ENCODE results near the gene KIF3A. TPM values are rescaled to one million over a fixed set of nuclear protein-coding genes. Genes with fewer than 3 reads are reported as not detected.

Gene KIF3A
- total and polyA plus RNA-seq, 4 donors: 0.58 to 1.2 (median 0.86) TPM

DNA sequence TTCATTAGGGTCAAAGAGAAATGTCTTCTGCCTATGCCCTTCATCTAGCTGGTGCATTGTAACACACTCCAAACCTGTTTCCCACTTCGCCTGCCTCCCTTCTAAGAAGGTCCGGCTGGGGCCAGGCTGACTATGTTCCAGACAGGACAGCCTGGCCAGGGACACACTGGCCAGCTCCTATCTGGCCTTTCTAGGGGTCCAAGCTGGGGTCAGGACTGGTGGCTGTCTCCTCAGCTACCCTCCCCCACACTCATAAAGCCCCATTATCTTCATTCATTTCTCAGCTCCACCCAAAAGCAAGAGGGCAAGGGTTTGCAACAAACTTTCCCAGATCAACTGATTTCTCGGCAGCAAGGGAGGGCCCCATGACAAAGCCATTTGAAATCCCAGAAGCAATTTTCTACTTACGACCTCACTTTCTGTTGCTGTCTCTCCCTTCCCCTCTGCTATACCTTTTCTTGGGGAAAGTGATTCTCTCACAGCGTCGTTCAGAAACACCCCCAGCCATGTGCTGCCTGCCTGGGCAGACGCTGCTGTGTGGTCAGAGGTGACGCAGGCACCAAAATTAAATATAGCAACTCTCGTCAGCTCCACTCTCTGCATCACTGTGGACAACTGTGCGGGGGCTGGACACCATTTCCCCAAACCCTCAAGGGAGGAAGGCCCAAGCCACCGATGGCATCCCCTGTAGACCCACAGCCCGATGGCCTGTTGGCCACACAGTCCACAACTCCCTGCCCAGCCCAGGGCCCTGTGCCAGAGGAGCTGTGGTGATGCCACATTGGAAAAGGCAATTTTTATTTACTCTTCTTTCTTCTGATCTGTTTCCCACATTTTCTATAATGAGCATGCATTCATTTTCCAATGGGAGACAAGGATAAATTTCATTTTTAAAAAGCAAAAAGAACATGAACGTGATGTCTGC lies 73.3 kb downstream of the KIF3A start:
- no peaks in the 10 kb centered on the region for H3K4me1 ChIP-seq (ENCODE audit: control insufficient read depth in 4 of 4, insufficient read depth in 4 of 4, low read length in 3 of 4)
- no peaks in the 10 kb centered on the region for H3K27me3 ChIP-seq (ENCODE audit: control insufficient read depth in 4 of 4, insufficient read depth in 4 of 4, low read length in 3 of 4)
- H3K4me3 ChIP-seq (ENCODE audit: low read depth in 1 of 3, low read length in 3 of 3): no peak overlapping the region
- H3K9me3 ChIP-seq (ENCODE audit: control insufficient read depth in 4 of 4, low read length in 3 of 4): no peaks in the 10 kb centered on the region
- no peak overlapping the region for H3K27ac ChIP-seq (ENCODE audit: low read depth in 1 of 2, low read length in 2 of 2)
- no peak overlapping the region for H3K9ac ChIP-seq (ENCODE audit: low read depth in 1 of 2, low read length in 2 of 2)
- TF ChIP-seq, protein P1, sequence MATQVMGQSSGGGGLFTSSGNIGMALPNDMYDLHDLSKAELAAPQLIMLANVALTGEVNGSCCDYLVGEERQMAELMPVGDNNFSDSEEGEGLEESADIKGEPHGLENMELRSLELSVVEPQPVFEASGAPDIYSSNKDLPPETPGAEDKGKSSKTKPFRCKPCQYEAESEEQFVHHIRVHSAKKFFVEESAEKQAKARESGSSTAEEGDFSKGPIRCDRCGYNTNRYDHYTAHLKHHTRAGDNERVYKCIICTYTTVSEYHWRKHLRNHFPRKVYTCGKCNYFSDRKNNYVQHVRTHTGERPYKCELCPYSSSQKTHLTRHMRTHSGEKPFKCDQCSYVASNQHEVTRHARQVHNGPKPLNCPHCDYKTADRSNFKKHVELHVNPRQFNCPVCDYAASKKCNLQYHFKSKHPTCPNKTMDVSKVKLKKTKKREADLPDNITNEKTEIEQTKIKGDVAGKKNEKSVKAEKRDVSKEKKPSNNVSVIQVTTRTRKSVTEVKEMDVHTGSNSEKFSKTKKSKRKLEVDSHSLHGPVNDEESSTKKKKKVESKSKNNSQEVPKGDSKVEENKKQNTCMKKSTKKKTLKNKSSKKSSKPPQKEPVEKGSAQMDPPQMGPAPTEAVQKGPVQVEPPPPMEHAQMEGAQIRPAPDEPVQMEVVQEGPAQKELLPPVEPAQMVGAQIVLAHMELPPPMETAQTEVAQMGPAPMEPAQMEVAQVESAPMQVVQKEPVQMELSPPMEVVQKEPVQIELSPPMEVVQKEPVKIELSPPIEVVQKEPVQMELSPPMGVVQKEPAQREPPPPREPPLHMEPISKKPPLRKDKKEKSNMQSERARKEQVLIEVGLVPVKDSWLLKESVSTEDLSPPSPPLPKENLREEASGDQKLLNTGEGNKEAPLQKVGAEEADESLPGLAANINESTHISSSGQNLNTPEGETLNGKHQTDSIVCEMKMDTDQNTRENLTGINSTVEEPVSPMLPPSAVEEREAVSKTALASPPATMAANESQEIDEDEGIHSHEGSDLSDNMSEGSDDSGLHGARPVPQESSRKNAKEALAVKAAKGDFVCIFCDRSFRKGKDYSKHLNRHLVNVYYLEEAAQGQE (IDR thresholded peaks at IDR 0.05): no peak
- TF ChIP-seq TAF1 (conservative IDR thresholded peaks at IDR 0.05): no peak
- TF ChIP-seq HNF4G (IDR thresholded peaks at IDR 0.05): no peak
- no peak for TF ChIP-seq FOXA2 (IDR thresholded peaks at IDR 0.05)
- TF ChIP-seq SP1 (IDR thresholded peaks at IDR 0.05): no peak
- no peak for TF ChIP-seq HNF4A (conservative IDR thresholded peaks at IDR 0.05)
- TF ChIP-seq, protein P2, sequence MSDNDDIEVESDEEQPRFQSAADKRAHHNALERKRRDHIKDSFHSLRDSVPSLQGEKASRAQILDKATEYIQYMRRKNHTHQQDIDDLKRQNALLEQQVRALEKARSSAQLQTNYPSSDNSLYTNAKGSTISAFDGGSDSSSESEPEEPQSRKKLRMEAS (IDR thresholded peaks at IDR 0.05): no peak
- TF ChIP-seq, protein P3, sequence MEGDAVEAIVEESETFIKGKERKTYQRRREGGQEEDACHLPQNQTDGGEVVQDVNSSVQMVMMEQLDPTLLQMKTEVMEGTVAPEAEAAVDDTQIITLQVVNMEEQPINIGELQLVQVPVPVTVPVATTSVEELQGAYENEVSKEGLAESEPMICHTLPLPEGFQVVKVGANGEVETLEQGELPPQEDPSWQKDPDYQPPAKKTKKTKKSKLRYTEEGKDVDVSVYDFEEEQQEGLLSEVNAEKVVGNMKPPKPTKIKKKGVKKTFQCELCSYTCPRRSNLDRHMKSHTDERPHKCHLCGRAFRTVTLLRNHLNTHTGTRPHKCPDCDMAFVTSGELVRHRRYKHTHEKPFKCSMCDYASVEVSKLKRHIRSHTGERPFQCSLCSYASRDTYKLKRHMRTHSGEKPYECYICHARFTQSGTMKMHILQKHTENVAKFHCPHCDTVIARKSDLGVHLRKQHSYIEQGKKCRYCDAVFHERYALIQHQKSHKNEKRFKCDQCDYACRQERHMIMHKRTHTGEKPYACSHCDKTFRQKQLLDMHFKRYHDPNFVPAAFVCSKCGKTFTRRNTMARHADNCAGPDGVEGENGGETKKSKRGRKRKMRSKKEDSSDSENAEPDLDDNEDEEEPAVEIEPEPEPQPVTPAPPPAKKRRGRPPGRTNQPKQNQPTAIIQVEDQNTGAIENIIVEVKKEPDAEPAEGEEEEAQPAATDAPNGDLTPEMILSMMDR (IDR thresholded peaks at IDR 0.05; ENCODE audit: low read depth, low read length, missing input control): no peak
- TF ChIP-seq YY1 (IDR thresholded peaks at IDR 0.05): no peak
- TF ChIP-seq FOXA1 (IDR thresholded peaks at IDR 0.05): no peak
- no peak for TF ChIP-seq NR2F2 (IDR thresholded peaks at IDR 0.05)
- no peak for TF ChIP-seq RXRA (IDR thresholded peaks at IDR 0.05)
- no peaks in the 10 kb centered on the region for H3K36me3 ChIP-seq (ENCODE audit: control insufficient read depth in 4 of 4, insufficient read depth in 3 of 4, low read depth in 1 of 4, low read length in 3 of 4)
- DNase-seq (ENCODE audit: low spot score): no peak
- WGBS: 83% methylated on average over 13 of the region's 13 CpGs

DNA sequence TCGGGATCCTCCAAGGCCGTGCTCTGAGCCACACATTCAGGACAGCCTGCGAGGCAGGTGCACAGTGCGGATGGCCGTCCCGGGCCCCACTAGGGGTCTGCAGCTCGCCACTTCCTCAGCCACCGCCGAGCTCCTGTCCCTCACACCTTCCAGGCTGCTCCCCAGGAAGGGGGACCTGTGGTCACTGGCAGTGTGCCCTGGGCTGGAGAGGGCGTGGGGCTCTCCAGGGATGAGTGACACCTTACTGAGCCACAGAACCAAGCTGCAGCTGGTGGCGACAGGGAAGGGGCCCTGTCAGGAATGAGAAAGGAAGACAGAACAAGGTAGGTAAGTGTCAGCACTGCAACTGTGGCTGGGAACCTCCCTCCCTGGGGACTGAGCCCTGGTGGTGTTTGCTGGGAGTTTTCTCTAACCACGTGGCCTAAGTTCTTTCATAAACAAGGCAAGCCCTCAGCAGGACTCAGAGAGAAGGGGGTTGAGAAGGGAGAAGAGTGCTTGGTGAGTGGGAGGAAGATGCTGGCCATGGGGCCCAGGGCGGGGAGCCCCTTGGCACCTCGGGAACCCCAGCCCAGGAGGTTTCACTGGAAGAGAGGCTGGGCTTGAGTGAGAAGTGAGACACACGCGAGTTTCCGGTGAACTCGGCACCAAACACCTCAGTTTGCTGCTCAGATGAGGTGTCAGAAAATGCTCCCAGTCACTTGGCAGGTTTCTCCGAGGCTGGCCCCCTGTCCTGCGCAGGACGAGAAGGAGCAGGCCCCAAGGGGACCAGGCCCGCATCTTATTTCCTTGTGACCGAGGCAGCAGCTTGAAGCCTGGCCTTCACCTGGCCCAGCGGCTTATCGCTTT lies 74.2 kb downstream of the KIF3A start:
- Histone ChIP-seq H3K4me1 (ENCODE audit: control insufficient read depth in 4 of 4, insufficient read depth in 4 of 4, low read length in 3 of 4) (no peaks in the 10 kb centered on the region), H3K9ac (ENCODE audit: low read depth in 1 of 2, low read length in 2 of 2) (no peak overlapping the region), H3K9me3 (ENCODE audit: control insufficient read depth in 4 of 4, low read length in 3 of 4) (no peaks in the 10 kb centered on the region), H3K27me3 (ENCODE audit: control insufficient read depth in 4 of 4, insufficient read depth in 4 of 4, low read length in 3 of 4) (no peaks in the 10 kb centered on the region), H3K4me3 (ENCODE audit: low read depth in 1 of 3, low read length in 3 of 3) (no peak overlapping the region), H3K27ac (ENCODE audit: low read depth in 1 of 2, low read length in 2 of 2) (no peak overlapping the region), H3K36me3 (ENCODE audit: control insufficient read depth in 4 of 4, insufficient read depth in 3 of 4, low read depth in 1 of 4, low read length in 3 of 4) (no peaks in the 10 kb centered on the region)
- no peak for DNase-seq (ENCODE audit: low spot score)
- whole genome bisulfite sequencing: 82% methylated on average over 25 of the region's 25 CpGs
- no peak for TF ChIP-seq EGR1 (IDR thresholded peaks at IDR 0.05; ENCODE audit: low read depth in 2 of 2)
- no peak for TF ChIP-seq JUND (IDR thresholded peaks at IDR 0.05)
- TF ChIP-seq, protein P3 (IDR thresholded peaks at IDR 0.05; ENCODE audit: low read depth, low read length, missing input control): no peak
- TF ChIP-seq, protein P4, sequence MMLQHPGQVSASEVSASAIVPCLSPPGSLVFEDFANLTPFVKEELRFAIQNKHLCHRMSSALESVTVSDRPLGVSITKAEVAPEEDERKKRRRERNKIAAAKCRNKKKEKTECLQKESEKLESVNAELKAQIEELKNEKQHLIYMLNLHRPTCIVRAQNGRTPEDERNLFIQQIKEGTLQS (IDR thresholded peaks at IDR 0.05): no peak
- TF ChIP-seq, protein P5, sequence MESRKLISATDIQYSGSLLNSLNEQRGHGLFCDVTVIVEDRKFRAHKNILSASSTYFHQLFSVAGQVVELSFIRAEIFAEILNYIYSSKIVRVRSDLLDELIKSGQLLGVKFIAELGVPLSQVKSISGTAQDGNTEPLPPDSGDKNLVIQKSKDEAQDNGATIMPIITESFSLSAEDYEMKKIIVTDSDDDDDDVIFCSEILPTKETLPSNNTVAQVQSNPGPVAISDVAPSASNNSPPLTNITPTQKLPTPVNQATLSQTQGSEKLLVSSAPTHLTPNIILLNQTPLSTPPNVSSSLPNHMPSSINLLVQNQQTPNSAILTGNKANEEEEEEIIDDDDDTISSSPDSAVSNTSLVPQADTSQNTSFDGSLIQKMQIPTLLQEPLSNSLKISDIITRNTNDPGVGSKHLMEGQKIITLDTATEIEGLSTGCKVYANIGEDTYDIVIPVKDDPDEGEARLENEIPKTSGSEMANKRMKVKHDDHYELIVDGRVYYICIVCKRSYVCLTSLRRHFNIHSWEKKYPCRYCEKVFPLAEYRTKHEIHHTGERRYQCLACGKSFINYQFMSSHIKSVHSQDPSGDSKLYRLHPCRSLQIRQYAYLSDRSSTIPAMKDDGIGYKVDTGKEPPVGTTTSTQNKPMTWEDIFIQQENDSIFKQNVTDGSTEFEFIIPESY (IDR thresholded peaks at IDR 0.05): no peak
- no peak for TF ChIP-seq TAF1 (conservative IDR thresholded peaks at IDR 0.05)
- no peak for TF ChIP-seq FOXA1 (IDR thresholded peaks at IDR 0.05)
- no peak for TF ChIP-seq GABPA (IDR thresholded peaks at IDR 0.05 in 1 of 2, conservative IDR thresholded peaks at IDR 0.05 in 1 of 2)
- no peak for TF ChIP-seq YY1 (IDR thresholded peaks at IDR 0.05)
- no peak for TF ChIP-seq RAD21 (IDR thresholded peaks at IDR 0.05)
- no peak for TF ChIP-seq SP1 (IDR thresholded peaks at IDR 0.05)
- TF ChIP-seq, protein P2 (IDR thresholded peaks at IDR 0.05): no peak

All from liver (tissue), 9 donors.